Ramos (cell line): ENCODE measurements around the gene ALDH6A1.
"Not testable (repeated sequence)": the region's sequence is repeated elsewhere in the genome, so short reads cannot be mapped to it uniquely, and the experiment has no call there.

ENCODE experiments used
- in situ Hi-C: fragments of 300-500 bp; cut with MboI; formaldehyde crosslinking; loops from one replicate; pipeline ENCODE4 v1.14.3; 2022; ENCODE audit warnings: low sequenced_read_pairs; ENCODE audit not compliant: unreplicated experiment

The ALDH6A1 gene

DNA sequence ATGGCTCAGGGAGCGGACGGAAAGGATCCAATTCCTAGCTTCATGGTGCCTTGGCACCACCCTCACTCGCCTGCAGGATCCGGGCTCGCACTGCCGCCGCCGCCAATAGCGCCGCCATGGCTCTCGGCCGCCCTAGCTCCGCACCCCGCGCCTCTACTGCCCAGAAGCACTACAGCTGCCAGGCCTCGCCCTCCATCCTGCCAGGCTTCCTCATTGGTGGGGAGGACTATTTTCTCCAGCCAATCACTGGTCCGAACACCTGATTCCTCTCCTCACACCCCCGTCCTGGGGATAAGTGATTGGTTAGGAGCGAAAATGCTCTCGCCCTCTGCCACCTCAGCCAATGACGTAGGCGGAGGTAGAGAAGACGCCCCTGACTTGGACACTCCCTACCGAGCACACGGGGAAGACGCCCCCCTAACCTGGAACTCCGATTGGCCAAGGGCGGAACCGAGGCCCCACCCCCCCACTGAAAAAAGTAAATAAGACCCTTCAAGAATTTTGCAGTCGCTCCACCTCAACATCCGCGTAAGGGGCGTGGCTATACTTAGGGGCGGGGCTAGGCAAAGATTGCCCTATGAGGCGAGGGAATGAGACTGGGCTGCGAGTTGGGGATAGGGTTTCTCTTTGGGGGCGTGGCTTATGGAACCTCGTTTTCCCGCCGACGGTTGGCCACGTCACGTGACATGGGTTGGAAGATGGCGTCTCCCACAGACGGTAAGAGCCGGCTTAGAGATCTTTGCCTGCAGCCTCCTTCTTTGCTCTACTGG is at the start of gene ALDH6A1, which contains the start of gene LIN52:
Gene ALDH6A1 (minus strand): TSS at position 177 of the 770 bp plus-strand sequence. CDS start 59 bp downstream, at position 118.
Gene LIN52 (plus strand): TSS at position 680 of the 770 bp plus-strand sequence. CDS start 19 bp downstream, at position 699.
- in situ Hi-C loops, result no loop called here

DNA sequence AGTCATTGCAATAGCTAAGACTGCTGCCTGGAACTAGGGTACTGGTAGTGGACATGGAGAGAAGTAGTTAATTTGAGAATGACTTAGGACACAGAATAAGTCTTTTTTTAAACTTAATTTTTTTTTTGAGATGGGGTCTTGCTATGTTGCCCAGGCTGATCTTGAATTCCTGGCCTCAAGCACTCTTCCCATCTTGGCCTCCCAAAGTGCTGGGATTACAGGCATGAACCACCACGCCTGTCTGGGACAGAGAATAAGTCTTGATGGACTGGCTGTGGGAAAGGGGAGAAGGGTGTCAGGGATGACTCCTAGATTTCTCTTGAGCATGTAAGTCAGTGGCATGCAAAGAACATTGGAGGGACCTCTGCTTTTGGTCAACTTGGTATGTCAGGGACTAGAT is 43.4 kb upstream of the ALDH6A1 start:
- in situ Hi-C loops, result no loop called here

DNA sequence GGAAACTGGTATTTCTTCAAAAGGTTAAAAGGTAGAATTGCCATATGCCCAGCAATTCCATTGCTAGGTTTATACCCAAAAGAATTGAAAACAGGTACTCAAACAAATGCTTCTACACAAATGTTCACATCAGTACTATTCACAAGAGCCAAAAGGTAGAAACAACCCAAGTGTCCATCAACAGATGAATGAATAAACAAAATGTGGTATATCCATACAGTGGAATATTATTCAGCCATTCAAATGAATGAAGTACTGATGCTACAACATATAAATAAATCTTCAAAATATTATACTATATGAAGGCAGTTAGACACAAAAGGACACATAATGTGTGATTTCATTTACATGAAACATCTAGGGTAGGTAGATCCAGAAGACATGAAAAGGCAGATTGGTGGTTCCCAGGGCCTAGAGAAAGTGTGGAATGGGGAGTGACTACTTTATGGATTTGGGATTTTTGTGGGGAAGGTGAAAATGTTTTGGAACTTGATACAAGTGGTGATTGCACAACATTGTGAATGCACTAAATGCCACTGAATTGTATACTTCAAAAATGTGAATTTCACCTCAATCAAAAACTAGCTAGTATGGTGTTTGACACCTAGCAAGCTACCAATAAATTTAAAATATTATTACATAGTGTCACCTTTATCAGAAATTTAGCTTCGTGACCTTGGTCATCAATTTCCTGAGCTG is 42.2 kb upstream of the ALDH6A1 start:
- in situ Hi-C loops, result no loop called here

DNA sequence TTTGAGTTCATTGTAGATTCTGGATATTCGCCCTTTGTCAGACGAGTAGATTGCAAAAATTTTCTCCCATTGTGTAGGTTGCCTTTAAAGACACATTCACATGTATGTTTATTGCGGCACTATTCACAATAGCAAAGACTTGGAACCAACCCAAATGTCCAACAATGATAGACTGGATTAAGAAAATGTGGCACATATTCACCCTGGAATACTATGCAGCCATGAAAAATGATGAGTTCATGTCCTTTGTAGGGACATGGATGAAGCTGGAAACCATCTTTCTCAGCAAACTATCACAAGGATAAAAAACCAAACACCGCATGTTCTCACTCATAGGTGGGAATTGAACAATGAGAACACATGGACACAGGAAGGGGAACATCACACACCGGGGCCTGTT is 41.2 kb upstream of the ALDH6A1 start:
- in situ Hi-C loops, result not testable (repeated sequence)

DNA sequence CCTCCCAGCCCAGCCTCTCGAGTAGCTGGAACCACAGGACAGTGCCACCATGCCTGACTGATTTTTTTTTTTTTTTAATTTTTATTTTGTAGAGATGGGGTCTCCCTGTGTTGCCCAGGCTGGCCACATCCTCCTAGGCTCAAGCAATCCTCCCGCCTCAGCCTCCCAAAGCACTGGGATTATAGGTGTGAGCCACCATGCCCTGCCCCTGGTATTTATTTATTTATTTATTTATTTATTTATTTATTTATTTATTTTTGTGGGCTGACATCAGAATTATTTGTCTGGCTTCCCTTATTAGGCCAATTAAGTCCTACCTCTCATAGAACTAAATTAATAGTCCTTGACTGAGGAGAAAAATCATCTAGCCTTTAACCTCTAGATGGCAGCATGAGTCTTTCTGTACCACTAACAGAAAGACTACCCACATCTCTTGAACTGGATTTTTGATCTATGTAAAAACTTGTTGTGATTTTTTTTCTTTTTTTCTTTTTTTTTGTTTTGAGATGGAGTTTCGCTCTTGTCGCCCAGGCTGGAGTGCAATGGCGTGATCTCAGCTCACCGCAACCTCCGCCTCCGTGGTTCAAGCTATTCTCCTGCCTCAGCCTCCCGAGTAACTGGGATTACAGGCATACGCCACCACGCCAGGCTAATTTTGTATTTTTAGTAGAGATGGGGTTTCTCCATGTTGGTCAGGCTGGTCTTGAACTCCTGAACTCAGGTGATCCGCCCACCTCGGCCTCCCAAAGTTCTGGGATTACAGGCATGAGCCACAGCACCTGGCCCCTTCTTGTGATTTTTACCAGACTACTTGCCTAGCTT is 27.4 kb upstream of the ALDH6A1 start:
- in situ Hi-C loops, result not testable (repeated sequence)

DNA sequence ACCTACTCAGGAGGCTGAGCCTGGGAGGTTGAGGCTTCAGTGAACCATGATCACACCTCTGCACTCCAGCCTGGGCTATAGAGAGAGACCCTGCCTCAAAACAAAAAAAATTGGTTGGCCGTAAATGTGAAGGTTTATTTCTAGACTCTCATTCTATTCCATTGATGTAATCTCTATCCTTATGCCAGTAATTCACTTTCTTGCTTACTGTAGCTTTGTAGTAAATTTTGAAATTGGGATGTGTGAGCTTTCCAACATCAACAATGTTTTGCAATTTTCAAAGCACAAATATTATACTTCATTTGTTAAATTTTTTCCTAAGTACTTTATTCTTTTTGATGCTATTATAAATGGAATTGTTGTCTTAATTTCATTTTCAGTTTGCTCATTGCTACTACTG is 25.1 kb upstream of the ALDH6A1 start:
- in situ Hi-C loops, result no loop called here

DNA sequence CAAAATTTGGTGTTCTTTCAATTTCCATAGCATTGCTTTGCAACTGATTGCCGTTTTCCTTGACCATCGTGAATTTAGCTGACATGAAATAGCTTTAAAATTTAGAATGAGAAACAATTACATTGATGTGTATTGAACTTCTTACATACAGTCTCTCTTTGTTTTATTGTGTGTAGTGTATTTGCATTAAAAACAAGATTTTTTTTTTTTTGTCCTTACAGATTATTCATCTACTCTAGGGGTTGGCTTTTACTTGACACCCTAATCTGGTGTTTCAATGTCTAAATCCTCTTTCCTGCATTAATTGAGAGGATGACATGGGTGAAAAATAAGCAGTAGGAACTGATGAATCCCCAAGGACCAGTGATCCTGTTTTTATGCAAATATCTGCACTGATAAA is 21.1 kb upstream of the ALDH6A1 start:
- in situ Hi-C loops, result no loop called here

DNA sequence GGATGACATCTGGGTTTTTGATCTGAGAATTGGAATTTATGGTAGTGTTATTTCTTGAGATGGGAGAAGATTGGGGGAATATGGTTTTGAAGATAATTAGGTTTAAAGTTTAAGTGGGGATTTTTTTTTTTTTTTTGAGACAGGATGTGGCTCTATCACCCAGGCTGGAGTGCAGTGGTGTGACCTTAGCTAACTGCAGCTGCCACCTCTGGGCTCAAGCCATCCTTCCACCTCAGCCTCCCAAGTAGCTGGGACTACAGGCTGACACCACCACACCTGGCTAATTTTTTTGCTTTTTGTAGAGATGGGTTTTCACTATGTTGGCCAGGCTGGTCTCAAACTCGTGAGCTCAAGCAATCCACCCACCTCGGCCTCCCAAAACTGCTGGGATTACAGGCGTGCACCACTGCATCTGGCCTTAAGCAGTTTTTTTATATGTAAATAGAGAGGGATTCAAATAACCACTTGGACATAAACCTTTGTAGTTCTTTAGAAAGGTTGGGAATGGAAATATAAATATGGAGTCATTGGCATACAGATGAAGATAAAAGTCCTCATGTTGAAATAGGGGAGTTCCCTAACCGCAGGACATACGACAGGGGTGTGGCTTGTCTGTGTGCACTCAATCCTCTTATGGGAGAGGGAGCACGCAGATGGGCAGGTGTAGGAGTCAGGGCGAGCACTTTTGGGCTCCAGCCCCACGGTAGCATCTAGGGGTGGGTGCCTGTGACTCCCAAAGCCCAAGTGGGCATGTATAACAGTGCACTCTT is 5.2 kb upstream of the ALDH6A1 start:
- in situ Hi-C loops, result no loop called here

DNA sequence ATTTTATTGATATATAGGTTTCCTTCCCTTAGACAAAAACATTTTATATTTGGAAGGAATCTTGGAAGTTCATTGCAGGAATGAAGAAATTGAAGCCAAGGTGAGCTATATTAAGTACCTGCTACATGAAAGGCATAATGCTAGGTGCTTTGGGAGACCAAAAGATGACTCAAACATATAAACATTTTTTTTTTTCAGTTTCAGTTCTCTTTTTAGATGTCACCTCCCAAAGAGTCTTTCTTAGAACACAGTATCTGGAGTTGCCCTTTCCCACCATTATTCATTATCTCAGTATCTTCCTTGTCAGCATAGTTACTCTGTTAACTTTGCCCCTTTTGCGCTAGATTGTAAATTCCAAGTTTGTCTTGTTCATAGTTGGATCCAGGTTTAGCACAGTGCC is 1.6 kb upstream of the ALDH6A1 start:
- in situ Hi-C loops, result no loop called here

DNA sequence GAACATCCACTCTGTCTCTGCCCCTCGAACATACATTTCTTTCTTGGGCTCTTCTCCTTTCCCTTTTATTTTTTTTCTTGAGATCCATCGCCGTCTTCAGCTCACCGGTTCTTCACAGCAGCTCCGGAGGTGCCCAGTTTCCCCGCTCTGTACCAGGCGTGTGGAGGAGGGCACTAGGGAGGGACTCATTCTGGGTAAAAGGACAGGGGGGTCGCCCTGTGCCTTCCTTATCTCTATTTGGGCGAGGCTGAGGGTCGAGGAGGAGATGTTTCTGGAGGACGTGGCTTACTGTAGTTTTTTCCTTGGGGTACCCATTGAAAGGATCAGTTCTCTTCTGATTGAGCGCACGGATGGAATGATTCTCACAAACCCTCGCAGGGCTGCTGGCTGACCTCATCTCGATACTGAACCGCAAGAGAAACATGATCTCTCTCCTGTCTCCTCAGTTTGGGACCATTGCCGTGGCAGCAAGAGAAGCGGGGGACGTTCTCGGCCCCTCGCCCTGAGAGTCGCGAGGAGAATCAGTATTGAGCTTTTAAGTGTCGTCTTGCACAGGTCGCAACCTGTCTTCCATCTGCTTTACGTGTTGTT is 889 bp upstream of the ALDH6A1 start:
- in situ Hi-C loops, result no loop called here

DNA sequence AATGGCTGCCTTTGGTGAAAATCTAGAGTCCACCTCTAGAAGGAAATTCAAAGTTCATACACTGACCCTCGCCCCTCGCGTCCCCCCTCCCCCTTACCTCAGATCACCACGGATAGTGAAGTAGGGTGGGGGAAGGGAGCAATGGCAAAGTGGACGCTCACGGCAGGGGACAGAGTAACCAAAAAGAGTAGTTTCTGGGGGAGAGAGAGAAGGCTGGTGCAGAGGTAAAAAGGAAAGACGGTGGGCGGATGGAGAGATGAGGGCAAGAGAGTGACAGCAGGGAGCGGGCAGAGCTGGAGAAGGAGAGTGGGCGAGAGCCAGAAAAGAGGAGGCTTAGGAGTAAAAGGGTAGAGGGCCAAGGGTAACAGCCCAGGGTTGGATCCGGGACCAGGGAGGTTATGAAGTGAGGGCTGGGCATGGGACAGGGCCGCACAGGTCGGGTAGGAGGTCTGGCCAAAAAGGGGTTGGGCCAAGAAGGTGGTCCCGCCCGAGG is 423 bp downstream of the ALDH6A1 start:
- in situ Hi-C loops, result no loop called here

DNA sequence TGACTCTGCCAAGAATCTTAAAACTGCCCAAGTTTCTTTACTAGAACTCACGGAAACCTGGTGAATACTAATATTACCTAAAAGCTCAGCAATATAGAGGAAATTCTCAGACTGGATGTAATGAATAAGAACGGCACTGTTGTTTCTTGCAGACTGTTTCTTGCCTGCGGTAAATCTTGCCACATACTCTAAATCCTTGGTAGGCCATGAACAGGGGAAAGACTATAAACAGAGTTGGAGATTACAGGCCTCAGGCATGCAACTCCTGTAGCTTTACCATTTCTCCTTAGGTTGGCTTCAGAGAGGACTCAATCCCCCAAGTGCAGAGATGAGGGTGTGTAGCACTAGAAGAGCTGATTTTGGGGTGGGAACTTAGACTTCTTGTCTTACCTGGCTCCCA is 1.1 kb downstream of the ALDH6A1 start:
- in situ Hi-C loops, result no loop called here

DNA sequence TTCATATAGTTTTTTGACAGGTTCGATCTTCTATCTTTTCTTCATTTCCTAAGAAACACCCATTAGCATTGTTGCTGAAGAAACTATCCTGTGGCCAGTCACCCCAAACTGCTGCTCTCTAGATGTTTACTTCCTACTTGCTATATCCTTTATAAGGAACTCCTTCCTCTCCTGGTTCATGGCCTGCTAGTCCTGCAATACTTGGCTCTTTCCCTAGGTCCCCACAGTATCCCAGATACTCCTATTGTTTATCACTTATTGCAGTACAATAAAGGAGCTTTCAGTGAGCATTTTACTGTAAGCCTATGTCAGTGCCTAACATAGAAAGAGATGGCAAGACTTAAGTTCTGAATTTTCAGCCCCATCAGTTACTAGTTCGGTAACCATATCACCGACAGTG is 2.8 kb downstream of the ALDH6A1 start:
- in situ Hi-C loops, result no loop called here

DNA sequence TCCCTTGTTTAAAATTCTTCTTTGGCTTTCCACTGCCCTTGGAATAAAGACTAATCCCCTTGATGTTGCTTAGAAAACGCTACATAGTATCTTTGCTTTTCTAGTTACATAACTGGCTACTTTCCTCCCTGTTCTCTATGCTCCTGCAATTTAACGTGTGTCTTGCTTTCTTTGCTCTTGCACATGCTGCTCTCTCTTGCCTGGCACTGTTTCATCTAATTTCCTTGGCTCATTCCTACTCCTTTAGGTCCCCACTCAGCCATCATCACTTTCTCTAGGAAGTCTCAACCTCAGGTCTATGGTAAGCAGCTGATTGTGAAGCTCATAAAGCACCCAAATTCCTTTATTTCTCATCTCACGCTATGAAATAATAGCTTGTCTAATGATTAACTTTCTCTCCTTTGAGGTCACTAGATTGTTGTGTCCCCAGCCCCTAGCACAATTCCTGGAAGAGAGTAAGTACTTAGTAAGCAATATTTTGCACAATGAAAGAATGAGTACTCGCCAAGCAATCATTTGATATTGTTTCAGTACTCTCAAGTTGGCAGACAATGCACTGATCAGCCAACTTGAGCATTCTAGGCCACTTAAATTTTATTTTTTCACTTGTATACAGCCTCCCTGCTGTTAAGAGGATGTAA is 3.3 kb downstream of the ALDH6A1 start:
- in situ Hi-C loops, result no loop called here

DNA sequence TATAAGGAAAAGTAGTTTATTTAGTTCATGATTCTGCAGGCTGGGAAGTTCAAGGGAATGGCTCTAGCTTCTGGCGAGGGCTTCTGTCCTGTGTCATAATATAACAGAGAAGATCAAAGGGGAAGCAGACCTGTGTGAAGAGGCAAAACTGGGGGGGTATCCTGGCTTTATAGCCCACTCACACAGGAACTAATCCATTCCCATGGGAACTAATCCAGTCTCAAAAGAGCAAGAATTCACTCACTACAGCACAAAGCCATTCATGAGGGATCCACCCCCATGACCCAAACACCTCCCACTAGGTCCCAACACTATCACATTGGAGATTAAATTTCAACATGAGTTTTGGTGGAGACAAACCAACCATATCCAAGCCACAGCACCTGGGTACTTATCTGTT is 6.9 kb downstream of the ALDH6A1 start:
- in situ Hi-C loops, result no loop called here

DNA sequence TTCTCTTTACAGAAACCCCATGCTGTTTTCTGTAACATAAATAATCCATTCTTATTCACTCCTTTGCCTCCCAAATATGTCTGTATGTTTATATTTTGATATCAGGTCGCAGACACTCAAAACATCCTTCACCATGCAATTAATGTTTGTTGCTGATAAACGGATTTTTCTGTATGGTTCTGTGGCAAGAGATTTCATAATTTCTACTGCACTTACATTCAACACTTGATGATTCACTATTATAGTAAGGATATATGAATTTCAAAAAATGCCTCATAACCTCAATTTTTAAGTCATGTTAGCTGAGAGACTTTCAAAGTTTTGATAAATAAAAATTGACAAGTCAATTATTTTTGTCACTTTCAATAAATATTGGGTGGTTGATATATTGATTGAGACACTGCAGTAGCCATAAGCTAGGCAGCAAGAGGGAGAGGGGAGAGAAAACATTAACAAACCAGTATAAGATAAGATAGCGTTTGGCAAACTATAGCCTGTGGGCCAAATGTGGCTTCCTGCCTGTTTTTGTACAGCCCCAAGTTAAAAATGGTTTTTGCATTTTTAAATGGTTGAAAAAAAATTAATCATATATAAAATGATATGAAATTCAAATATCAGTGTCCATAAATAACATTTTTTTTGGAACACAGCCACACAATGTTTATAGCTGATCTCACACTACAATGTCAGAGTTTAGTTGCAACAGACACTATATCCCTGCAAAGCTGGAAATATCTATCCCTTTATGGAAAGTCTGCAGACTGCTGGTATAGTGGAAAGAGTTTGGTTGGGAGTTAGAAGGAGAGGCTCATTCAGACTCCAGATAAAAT is 18.3 kb downstream of the ALDH6A1 start:
- in situ Hi-C loops, result no loop called here

DNA sequence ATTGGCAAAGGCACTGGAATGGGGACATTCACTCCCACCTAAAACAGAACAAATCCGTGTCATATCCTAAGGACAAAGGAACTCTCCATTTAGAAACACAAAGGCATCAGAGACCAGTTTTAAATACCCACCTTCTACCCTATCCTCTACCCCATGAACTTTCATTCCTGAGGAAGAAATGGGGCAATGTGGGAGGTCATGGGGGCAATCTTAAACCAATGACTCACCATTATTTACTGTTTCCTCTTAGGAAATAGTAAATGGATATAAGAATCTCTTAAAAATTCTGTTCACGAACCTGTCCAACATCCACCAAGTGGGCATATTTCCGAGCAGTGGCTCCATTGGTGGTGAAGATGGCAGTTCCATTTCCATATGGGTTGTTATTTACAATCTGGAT is 19.4 kb downstream of the ALDH6A1 start:
- in situ Hi-C loops, result no loop called here

DNA sequence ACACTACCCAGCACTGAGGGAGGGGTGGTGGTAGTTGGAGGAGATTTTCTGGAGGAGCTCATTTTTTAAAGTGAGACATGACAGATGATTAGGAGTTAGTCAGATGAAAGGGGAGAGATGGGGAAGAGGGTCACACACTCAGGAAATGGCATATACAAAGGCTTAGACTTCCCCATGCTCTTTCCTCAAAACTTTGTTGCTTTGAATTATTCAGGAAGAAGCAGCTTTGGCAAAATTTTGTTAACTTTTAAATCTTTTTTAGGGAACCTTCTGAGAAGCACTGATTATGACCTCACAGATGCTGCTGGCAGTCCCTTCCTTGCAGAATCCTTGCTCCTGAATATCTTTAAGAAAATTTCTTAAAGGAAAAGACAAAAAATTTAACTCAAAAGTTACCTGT is 19.8 kb downstream of the ALDH6A1 start:
- in situ Hi-C loops, result no loop called here
